H1 (cell line): ENCODE results near the gene PKD1. TPM values are rescaled to one million over a fixed set of nuclear protein-coding genes. Genes with fewer than 3 reads are reported as not detected.
"Not testable (repeated sequence)": the region's sequence is repeated elsewhere in the genome, so short reads cannot be mapped to it uniquely, and the experiment has no call there.

ENCODE experiments used
- CTCF ChIA-PET: fragments of 300-600 bp; sonication (Branson Sonifier 250); formaldehyde crosslinking; loops from one replicate; lab custom pipeline; 2021; ENCODE audit not compliant: partially characterized antibody; lab: Charles Lee
- POLR2A ChIA-PET: fragments of 300-600 bp; sonication (Branson Sonifier 250); formaldehyde crosslinking; loops from one replicate; lab custom pipeline; 2021; ENCODE audit warnings: inconsistent platforms; ENCODE audit not compliant: partially characterized antibody; lab: Charles Lee
- DNase-seq, 2 experiments: peaks; one replicate each; pipeline versions ENCODE4 v3.0.0 to v3.0.0-alpha.2; 2010 to 2022; ENCODE audit warnings: low spot score in 2 of 2, low read depth in 1 of 2, mixed read lengths in 1 of 2
- FAIRE-seq: peaks from 2 replicates; lab custom pipeline; 2011; peaks lifted over from hg19 to GRCh38; lab: Jason Lieb, UNC
- H2AFZ ChIP-seq: 2 replicates; pipeline ENCODE4 v1.8.1; 2012; ENCODE audit warnings: low read length, inconsistent platforms
- H2AK5ac ChIP-seq: 2 replicates; pipeline ENCODE4 v1.6.1; 2013; ENCODE audit warnings: low read depth, low read length
- H2BK120ac ChIP-seq: replicated peaks from 2 replicates; pipeline ENCODE3; 2013; ENCODE audit warnings: low read depth, low read length, inconsistent platforms
- H2BK12ac ChIP-seq: 2 replicates; pipeline ENCODE4 v1.6.1; 2013; ENCODE audit warnings: low read depth, low read length
- H2BK15ac ChIP-seq: 2 replicates; pipeline ENCODE4 v1.6.1; 2013; ENCODE audit warnings: low read length
- H2BK20ac ChIP-seq: 2 replicates; pipeline ENCODE4 v1.6.1; 2013; ENCODE audit warnings: low read length
- H2BK5ac ChIP-seq: 2 replicates; pipeline ENCODE4 v1.6.1; 2013; ENCODE audit warnings: low read depth, low read length
- H3K14ac ChIP-seq: 2 replicates; pipeline ENCODE4 v1.6.1; 2013; ENCODE audit warnings: inconsistent platforms; ENCODE audit not compliant: insufficient read length
- H3K18ac ChIP-seq: 2 replicates; pipeline ENCODE4 v1.6.1; 2013; ENCODE audit warnings: low read length; ENCODE audit errors: extremely low read depth
- H3K23ac ChIP-seq: 2 replicates; pipeline ENCODE4 v1.6.1; 2013; ENCODE audit warnings: inconsistent platforms; ENCODE audit not compliant: insufficient read length
- H3K23me2 ChIP-seq: 2 replicates; pipeline ENCODE4 v1.6.1; 2013; ENCODE audit warnings: low read depth, low read length
- H3K27ac ChIP-seq: 2 replicates; pipeline ENCODE4 v1.6.1; 2011; ENCODE audit warnings: low read depth, low read length, inconsistent platforms
- H3K27me3 ChIP-seq, 4 experiments: replicated peaks in 1 of 4; 1 replicate in 1 of 4; 2 replicates in 3 of 4; pipeline versions ENCODE4 v1.6.1 to v1.8.1; 2011 to 2013; ENCODE audit warnings: low read length in 3 of 4, mild to moderate bottlenecking in 3 of 4, inconsistent platforms in 2 of 4, mixed read lengths in 2 of 4, moderate library complexity in 1 of 4; ENCODE audit not compliant: control insufficient read depth in 3 of 4, insufficient read depth in 3 of 4; ENCODE audit errors: extremely low read depth in 1 of 4
- H3K36me3 ChIP-seq, 4 experiments: 2 replicates each; pipeline versions ENCODE4 v1.6.1 to v1.8.1; 2011 to 2013; ENCODE audit warnings: mild to moderate bottlenecking in 4 of 4, low read length in 3 of 4, moderate library complexity in 2 of 4, control low read depth in 1 of 4, inconsistent platforms in 1 of 4; ENCODE audit not compliant: insufficient read depth in 4 of 4, control insufficient read depth in 2 of 4
- H3K4ac ChIP-seq: replicated peaks from 2 replicates; pipeline ENCODE3; 2013; ENCODE audit warnings: low read length, low read depth, mixed read lengths, inconsistent platforms; ENCODE audit not compliant: insufficient read length
- H3K4me1 ChIP-seq, 4 experiments: replicated peaks in 1 of 4; 1 replicate in 1 of 4; 2 replicates in 3 of 4; pipeline versions ENCODE4 v1.6.1 to v1.8.1; 2011 to 2013; ENCODE audit warnings: low read length in 3 of 4, inconsistent platforms in 2 of 4, mixed read lengths in 1 of 4; ENCODE audit not compliant: insufficient read depth in 4 of 4, control insufficient read depth in 3 of 4
- H3K4me2 ChIP-seq, 2 experiments: 2 replicates each; pipeline versions ENCODE4 v1.6.1 to v1.8.1; 2011 to 2013; ENCODE audit warnings: low read depth in 2 of 2, low read length in 2 of 2, control low read depth in 1 of 2, inconsistent platforms in 1 of 2, mild to moderate bottlenecking in 1 of 2; ENCODE audit not compliant: insufficient read depth in 1 of 2
- H3K4me3 ChIP-seq, 4 experiments: fragments of 200-600, 300-600 bp in 1 of 4; sonication (generic), shearing (Covaris generic), sonication (Bioruptor Twin) in 1 of 4; 2 replicates each; pipeline versions ENCODE4 v1.5.1 to v1.8.1; 2011 to 2016; ENCODE audit warnings: low read length in 4 of 4, low read depth in 3 of 4, control low read depth in 2 of 4, inconsistent platforms in 2 of 4, mild to moderate bottlenecking in 2 of 4, mixed read lengths in 1 of 4, moderate library complexity in 1 of 4; ENCODE audit not compliant: insufficient read depth in 2 of 4; ENCODE audit errors: extremely low read depth in 1 of 4
- H3K56ac ChIP-seq: replicated peaks from 2 replicates; pipeline ENCODE3; 2013; ENCODE audit warnings: low read depth, mild to moderate bottlenecking, mixed read lengths, low read length, inconsistent platforms; ENCODE audit not compliant: insufficient read length
- H3K79me1 ChIP-seq: 2 replicates; pipeline ENCODE4 v1.6.1; 2013; ENCODE audit warnings: low read depth, low read length, control low read depth
- H3K79me2 ChIP-seq, 2 experiments: 2 replicates each; pipeline versions ENCODE4 v1.6.1 to v1.8.1; 2012 to 2013; ENCODE audit warnings: low read length in 2 of 2, mild to moderate bottlenecking in 2 of 2, inconsistent platforms in 1 of 2; ENCODE audit not compliant: insufficient read depth in 2 of 2, control insufficient read depth in 1 of 2
- H3K9ac ChIP-seq, 4 experiments: replicated peaks in 1 of 4; 1 replicate in 1 of 4; 2 replicates in 3 of 4; pipeline versions ENCODE4 v1.6.1 to v1.8.1; 2011 to 2013; ENCODE audit warnings: low read depth in 3 of 4, low read length in 3 of 4, control low read depth in 2 of 4, mild to moderate bottlenecking in 2 of 4, moderate library complexity in 2 of 4, inconsistent platforms in 1 of 4; ENCODE audit errors: extremely low read depth in 1 of 4
- H3K9me3 ChIP-seq, 2 experiments: 2 replicates each; pipeline versions ENCODE4 v1.6.1 to v1.8.1; 2012 to 2013; ENCODE audit warnings: mild to moderate bottlenecking in 2 of 2, moderate library complexity in 2 of 2, control low read depth in 1 of 2, inconsistent platforms in 1 of 2, low read depth in 1 of 2, low read length in 1 of 2, mixed read lengths in 1 of 2; ENCODE audit not compliant: insufficient read depth in 2 of 2
- H4K20me1 ChIP-seq, 2 experiments: replicated peaks in 1 of 2; 2 replicates each; pipeline versions ENCODE3 to v1.8.1; 2011 to 2013; ENCODE audit warnings: inconsistent platforms in 2 of 2, low read length in 2 of 2, mild to moderate bottlenecking in 1 of 2; ENCODE audit not compliant: insufficient read depth in 2 of 2, control insufficient read depth in 1 of 2
- H4K5ac ChIP-seq: 2 replicates; pipeline ENCODE4 v1.6.1; 2013; ENCODE audit warnings: low read length, low read depth, mixed read lengths, inconsistent platforms; ENCODE audit not compliant: insufficient read length
- H4K8ac ChIP-seq: 2 replicates; pipeline ENCODE4 v1.8.0; 2013; ENCODE audit warnings: mild to moderate bottlenecking, moderate library complexity, low read length, inconsistent platforms; ENCODE audit not compliant: insufficient read depth; ENCODE audit errors: extremely low read depth
- H4K91ac ChIP-seq: replicated peaks from 2 replicates; pipeline ENCODE3; 2013; ENCODE audit warnings: low read length, mixed read lengths, inconsistent platforms; ENCODE audit not compliant: insufficient read length
- WGBS, 2 experiments: shearing (Covaris generic) in 1 of 2; methylation state at CpG; one replicate each; pipeline versions ENCODE4 v1.1.6 to v1.1.7; 2013 to 2015; ENCODE audit warnings: low lambda C conversion rate in 2 of 2, mixed read lengths in 2 of 2, inconsistent platforms in 1 of 2, low coverage in 1 of 2, missing lambda C conversion rate in 1 of 2; ENCODE audit not compliant: insufficient replicate concordance in 2 of 2, insufficient coverage in 1 of 2, insufficient read length in 1 of 2; ENCODE audit errors: extremely low coverage in 1 of 2, missing lambda C conversion rate in 1 of 2; 5-methylcytosine and 5-hydroxymethylcytosine counted together
- polyA plus RNA-seq, 7 experiments: library from polyadenylated mRNA; depleted of rRNA in 3 of 7; stranded (reverse) in 5 of 7; unstranded in 2 of 7; fragments of >200 nt in 5 of 7; fragments of 200-250 nt in 2 of 7; gene quantifications; 1 replicate in 5 of 7; 2 replicates in 1 of 7; 4 replicates in 1 of 7; pipeline versions ENCODE4 v1.2.1 to v1.2.3, GENCODE V29; 2011 to 2013; ENCODE audit warnings: missing spikeins in 2 of 7, mixed read lengths in 2 of 7
- total RNA-seq: library from RNA; stranded (reverse); fragmentation: NEBNext Ultra II Directional; extraction: Animal tissue kit (Norgen Biotek cat#: 25700); gene quantifications from 2 replicates; pipeline ENCODE4 v1.2.1, GENCODE V29; 2021

The PKD1 gene
- total and polyA plus RNA-seq, 2 of the 8 experiments (the other 6 are each of a cell fraction or from before 2014, with no cell fraction given) = 40.6 to 52.7 TPM

DNA sequence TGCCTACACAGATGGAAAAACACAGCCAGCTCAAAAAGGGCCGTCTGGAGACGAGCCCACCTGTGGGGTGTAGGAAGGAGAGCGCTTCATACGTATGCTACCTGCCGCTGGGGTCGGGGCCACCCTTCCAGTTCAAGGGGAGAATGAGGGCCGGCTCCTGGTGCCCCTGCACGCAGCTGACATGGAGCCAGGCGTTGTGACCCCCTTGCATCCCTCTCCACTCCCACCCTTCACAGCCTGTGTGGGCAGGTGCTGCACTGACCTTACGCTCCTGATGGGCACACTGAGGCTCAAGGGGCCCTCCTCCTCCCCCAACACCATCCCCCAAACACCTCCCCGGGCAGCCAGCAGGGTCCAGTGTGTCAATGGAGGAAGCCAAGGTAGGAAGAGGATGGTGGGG is 10.1 kb downstream of the PKD1 start:
- Histone ChIP-seq H2BK5ac (0 out of 2 replicates have a peak overlapping the region, but pooled peaks have one; percentile 60), H3K4me3 (peak overlapping the region in 1 of 4 experiments; percentile 26; a peak in 1 of 8 replicates), H3K79me2 (peaks cover 0 to 22% of the 10 kb centered on the region in 2 experiments; a peak in 2 of 4 replicates), H4K5ac (peak overlapping the region; percentile 35), H3K27ac (peak overlapping the region; percentile 58; the same call in 1 of the 2 replicates), H3K4me2 (peak overlapping the region; percentile 34 to 44; a peak in 1 of 4 replicates), H4K8ac (0 out of 2 replicates have a peak overlapping the region, but pooled peaks have one; percentile 22), H3K4me1 (peaks cover 0 to 23% (median 14%) of the 10 kb centered on the region in 4 experiments; a peak in 6 of 7 replicates)
- H3K23ac ChIP-seq, H2AFZ ChIP-seq, H3K36me3 ChIP-seq, H3K27me3 ChIP-seq, H3K14ac ChIP-seq, H4K91ac ChIP-seq, H4K20me1 ChIP-seq, H3K4ac ChIP-seq, H2BK15ac ChIP-seq, DNase-seq, H3K18ac ChIP-seq, H2BK120ac ChIP-seq, FAIRE-seq, H2AK5ac ChIP-seq, H3K79me1 ChIP-seq, H3K9me3 ChIP-seq, H3K9ac ChIP-seq, CTCF ChIA-PET, H3K23me2 ChIP-seq, H2BK20ac ChIP-seq, H3K56ac ChIP-seq, H2BK12ac ChIP-seq: not testable (repeated sequence)
- 70% methylated on average over 7 of the region's 11 CpGs; no CpG with 5 or more reads in 1 of the 2 experiments for WGBS, 2 experiments
- POLR2A ChIA-PET = interaction anchor here (0.6 to 1.5 kb wide), 5 partner anchors 20 to 96 kb away, joined by 3 to 4 read pairs (median 3); partner anchors contain the start of gene TRAF7
